ENCODE data around the gene BACE2. TPM values are rescaled to one million over a fixed set of nuclear protein-coding genes. Genes with fewer than 3 reads are reported as not detected.

BACE2 gene
- total RNA-seq, 1 experiment from 2014 or later, result 229 TPM

GRCh38 chr21:41321908-41322495, 154.0 kb downstream of the BACE2 start:
- no peak for DNase-seq (ENCODE audit: low read depth)

DNA sequence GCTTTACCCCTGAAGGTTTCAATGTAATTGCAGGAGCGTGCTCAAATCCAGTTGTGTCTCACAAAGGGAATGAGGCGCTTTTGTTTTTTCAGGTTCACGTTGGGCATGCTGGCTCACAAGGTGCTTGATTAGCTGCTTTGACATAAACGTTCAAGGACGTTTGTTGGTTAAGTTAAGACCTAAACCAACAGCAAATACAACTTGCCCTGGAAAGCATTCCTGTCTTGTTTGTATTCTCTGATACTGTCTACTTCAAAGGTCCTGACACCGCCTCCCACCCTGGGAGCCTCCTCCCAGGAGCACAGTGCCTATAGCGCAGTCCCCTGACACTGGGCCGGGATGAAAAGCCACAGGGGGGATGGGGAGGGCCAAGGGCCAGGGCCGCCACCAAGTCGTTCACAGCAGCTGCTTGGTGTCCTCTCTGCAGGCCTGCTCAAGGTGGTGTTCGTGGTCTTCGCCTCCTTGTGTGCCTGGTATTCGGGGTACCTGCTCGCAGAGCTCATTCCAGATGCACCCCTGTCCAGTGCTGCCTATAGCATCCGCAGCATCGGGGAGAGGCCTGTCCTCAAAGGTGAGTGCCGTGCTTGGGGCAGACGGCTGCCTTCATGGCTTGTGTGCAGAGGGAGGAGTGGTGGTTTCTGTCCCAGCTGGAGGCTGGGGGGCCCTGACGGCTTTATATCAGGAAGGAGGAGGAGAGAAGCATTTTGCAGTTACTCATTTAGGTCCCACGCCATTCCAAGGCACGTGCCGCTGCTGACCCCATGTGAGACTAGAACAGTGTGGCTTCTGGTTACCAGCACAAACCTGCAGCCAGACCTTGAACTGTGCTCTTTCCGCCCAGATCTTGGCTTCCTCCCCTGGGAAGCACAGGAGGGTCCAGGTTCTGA, 154.8 kb downstream of the BACE2 start:
- DNase-seq (ENCODE audit: low read depth), result no peak

DNA sequence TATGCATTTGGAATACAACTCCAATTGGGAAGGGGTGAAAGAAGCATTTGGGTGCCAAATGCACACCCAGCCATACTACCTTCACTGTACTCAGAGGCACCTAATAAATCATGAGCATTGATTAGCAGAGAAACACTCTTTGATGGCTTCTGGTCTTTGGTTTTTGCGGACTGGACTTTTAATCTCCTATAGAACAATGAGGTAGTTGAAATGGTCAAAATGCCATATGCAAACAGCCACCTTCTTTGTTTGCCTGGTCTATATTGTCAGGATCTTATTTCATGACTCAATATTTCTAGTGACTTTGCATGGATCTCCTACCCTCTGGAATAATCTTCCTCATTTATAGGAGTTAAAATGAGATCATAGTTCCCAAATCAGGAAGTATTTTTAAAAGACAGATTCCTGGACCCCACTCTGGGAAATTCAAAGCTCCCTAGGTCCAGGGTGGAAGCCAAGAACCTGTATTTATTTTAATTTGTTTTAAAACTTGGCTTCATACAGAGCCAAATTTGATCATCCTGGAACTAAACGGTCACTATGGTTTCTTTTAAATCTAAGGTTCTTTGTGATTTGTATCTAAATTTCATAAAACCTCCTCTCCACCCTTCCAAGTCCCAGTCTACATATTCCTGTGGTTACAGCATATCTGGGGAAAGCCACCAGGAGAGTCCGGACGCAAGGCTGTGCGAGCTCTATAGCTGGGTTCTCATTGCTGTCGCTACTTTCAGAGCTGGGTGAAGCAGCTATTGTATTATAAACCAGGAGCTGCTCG, 157.4 kb downstream of the BACE2 start:
- DNase-seq (ENCODE audit: low read depth), result no peak

DNA sequence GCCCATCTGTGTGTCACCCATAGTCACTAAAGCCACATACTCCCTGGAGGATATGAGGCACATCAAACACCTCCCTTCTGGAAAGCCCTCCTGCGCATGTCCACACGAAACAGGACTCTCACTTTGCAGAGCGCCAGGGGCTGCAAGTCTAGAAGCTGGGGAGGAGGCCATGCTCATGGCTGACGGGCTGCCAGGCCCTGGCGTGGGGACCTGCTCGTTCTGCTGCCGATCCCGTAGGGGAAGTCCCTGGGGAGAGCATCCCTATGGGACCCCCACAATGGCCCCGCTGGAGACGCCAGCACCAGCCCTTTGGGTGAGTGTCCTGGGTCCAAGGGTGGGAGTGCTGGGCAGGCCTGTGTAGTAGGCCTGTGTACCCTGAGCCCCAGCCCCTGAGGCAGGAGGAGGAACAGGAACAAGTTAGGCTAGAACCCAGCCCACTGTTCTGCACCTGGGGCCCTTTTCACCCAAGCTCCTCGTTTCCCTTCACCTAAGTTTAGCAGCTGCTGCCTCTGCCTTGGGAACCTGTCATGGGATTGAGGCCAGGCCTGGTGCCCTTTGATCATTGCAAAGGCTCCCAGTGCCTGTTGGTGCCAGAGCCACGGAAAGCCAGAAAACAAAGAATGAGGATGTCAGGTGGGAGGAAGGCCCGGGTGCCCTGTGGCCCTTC, 158.6 kb downstream of the BACE2 start:
- DNase-seq (ENCODE audit: low read depth), result no peak

DNA sequence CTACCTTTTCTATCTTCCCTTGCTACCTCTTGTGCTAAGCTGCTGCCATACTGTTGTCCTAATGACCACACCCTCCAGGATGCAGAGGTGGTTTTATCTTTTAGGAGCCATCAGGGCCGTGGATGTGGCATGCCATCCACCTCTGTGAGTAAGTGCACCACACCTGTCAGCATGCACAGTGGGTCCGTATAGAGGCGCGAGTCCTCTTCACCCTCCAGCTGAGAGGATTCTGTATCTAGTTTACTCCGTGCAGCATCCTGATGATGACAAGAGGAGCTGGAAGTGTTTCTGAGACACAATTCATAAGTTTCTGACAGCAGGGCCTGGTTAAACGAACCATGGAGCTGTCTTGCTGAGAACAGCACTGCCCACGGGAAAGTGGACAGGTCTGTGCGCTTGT, 159.8 kb downstream of the BACE2 start:
- no peak for DNase-seq (ENCODE audit: low read depth)

DNA sequence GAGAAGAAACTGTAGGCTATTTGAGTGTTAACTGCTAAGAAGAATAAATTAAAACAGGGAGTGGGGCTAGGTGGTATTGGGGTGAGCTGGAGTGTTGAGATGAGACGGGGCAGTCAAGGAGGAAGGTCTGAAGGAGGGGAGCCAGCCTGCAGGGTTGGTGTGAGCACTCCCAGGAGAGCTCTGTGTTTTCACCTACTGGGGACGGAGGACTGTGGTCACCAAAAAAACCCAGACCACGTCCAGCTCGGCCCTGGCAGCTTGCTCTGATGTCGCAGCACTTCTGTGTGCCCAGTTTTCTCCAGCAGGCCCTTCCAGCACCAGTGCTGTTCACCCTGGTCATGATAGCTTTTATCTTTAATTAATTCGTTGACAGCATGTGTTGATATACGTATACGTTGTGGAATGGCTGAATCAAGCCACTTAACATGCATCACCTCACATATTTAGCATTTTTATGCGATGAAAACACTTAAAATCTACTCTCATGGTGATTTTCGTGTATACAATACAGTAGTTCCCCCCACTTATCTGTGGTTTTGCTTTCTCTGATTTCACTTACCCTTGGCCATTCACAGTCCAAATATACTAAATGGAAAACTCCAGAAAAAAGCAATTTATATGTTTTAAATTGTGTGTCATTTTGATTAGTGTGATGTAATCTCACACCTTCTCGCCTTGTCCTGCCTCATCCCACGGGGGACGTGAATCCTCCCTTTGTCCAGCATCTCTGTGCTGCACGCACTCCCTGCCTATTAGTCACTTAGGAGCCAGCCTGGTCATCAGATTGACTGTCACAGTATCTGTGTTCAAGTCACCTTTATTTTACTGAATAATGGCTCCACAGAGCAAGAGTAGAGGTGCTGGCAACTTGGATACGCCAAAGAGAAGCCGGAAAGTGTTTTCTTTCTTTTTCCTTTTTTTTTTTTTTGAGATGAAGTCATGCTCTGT, 161.0 kb downstream of the BACE2 start:
- DNase-seq (ENCODE audit: low read depth), result peak; percentile 79

Other genes with a start within 250 kb of the BACE2 start
- gene FAM3B, start 148.6 kb downstream of the BACE2 start, total RNA-seq (2014; rRNA removed; shearing (Covaris generic)), result 0.52 TPM in 1 of 2 replicates, not detected in the other
- 346 and 370 TPM in 2 replicates for gene MX2, start 193.9 kb downstream of the BACE2 start, total RNA-seq (2014; rRNA removed; shearing (Covaris generic))

Measured in M059J (cell line).